Prostate gland (tissue), 2 donors: ENCODE results near the gene EDARADD.

Experiments used
- POLR2A ChIP-seq: fragments of 450-650 bp; IDR thresholded peaks from one replicate; pipeline ENCODE4 v1.6.1; 2016; ENCODE audit warnings: antibody characterized with exemption, mild to moderate bottlenecking
- POLR2AphosphoS5 ChIP-seq: sonication (generic); formaldehyde crosslinking; IDR thresholded peaks from one replicate; pipeline ENCODE4 v1.6.1; 2017; ENCODE audit warnings: antibody characterized with exemption
- TF ChIP-seq, protein P1 (sequence below), 4 experiments: fragments of 200-600 bp in 2 of 4; fragments of 450-650 bp in 2 of 4; sonication (generic) in 2 of 4; IDR thresholded peaks; 1 replicate in 3 of 4; 2 replicates in 1 of 4; pipeline ENCODE4 v1.5.1; 2016 to 2019; ENCODE audit warnings: antibody characterized with exemption in 4 of 4, mild to moderate bottlenecking in 2 of 4, moderate library complexity in 2 of 4

DNA sequence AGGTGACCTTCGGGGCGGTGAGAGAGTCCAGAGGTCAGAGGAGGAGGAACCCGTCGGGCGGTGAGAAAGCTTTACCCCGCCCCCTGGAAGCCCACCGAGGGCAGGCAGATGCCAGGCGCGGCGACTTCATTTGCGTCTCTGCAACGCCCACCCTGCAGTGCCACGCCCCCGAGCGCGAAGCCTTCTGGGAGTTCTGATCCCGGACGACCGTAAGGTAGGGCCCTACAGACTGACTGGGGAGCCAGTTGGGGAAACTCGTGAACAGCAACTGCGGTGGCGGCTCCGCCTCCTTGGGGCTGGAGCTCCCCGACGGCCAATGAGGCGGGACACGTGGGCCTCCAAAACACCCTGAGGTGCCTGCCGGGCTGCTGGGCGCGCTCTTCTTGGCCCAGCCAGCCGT is 46.0 kb upstream of the EDARADD start:
- TF ChIP-seq, protein P1, sequence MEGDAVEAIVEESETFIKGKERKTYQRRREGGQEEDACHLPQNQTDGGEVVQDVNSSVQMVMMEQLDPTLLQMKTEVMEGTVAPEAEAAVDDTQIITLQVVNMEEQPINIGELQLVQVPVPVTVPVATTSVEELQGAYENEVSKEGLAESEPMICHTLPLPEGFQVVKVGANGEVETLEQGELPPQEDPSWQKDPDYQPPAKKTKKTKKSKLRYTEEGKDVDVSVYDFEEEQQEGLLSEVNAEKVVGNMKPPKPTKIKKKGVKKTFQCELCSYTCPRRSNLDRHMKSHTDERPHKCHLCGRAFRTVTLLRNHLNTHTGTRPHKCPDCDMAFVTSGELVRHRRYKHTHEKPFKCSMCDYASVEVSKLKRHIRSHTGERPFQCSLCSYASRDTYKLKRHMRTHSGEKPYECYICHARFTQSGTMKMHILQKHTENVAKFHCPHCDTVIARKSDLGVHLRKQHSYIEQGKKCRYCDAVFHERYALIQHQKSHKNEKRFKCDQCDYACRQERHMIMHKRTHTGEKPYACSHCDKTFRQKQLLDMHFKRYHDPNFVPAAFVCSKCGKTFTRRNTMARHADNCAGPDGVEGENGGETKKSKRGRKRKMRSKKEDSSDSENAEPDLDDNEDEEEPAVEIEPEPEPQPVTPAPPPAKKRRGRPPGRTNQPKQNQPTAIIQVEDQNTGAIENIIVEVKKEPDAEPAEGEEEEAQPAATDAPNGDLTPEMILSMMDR (IDR thresholded peaks at IDR 0.05): no peak
- TF ChIP-seq POLR2A (no peak), POLR2AphosphoS5 (no peak)
